ENCODE data around the gene P2RX6.
"Not testable (repeated sequence)": the region's sequence is repeated elsewhere in the genome, so short reads cannot be mapped to it uniquely, and the experiment has no call there.

The P2RX6 gene

DNA sequence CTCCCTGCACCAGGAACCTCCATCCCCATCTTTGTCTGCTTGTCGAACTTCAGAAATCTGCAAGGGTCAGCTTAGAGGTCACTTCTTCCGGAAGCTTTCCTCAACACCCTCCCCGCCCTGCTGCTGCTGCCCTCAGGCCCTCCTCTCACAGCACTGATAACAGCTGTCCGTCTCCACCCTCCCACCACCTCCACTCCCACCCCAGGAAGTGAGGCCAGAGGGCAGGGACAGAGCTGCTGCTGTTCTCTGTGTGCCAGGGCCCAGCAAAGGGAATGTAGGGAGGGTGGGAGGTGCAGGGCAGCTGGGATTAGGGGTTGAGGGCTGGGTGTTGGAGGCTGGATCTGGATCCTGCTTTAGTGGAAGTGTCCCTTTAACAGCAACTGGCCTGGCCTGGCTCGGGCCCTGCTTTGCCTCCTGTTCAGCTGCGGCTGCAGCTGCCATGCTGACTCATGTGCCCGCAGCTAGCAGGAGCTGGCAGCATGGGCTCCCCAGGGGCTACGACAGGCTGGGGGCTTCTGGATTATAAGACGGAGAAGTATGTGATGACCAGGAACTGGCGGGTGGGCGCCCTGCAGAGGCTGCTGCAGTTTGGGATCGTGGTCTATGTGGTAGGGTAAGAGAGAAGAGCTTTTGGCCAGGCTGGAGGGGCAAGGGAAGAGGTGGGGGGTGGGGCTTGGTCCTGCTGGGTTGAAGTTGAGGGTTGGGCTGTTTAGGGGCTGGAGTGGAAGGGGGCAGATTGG, at the start of gene P2RX6:
TSS of gene P2RX6 (plus strand) at position 440 of the 740 bp plus-strand sequence. CDS start at position 450, 10 bp downstream.
- FAIRE-seq, result no peak

DNA sequence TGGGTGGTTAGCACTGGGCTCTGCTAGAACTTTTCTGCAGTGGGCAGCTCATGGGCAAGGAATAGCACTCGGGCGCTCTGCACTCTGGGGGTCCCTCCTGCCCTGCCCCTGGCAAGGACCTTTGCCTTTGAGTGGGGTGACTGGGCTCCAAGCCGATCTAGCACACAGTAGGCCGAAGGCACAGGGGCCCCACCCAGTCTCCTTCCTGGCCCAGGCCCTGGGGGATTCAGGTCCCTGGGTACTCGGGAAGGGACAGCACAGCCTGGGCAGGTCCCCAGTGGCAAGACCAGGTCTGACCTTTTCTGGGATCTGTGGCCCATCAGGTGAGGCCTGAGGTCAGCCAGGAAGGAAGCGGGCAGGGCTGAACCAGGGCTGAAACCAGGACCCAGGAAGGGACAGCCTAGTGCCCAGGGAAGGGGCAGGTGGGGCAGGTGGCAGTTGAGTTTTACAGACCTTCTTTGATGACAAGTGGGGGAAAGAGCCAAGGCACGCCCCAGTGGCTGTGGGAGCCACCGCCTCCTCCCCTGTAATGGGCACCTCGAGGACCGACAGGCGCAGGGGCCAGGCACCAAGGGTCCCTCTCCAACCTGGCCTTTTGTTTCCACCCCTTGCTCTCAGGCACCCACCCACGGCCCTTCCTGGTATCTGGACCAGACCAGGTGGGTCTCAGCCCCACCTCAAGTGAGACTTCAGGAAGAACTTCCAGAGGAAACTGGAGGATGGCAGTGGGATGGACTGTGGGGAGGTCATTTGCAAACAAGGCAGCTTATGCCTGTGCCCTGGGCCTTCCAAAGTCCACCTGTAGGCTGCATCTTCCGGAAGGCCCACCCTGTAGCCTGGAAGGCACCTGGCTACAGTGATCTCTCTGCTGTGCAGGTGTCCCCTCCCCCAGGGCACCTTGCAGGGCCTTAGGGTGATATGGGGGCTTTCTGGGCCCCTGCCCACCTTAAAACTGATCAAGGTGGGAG, 48.8 kb upstream of the P2RX6 start:
- FAIRE-seq, result no peak

DNA sequence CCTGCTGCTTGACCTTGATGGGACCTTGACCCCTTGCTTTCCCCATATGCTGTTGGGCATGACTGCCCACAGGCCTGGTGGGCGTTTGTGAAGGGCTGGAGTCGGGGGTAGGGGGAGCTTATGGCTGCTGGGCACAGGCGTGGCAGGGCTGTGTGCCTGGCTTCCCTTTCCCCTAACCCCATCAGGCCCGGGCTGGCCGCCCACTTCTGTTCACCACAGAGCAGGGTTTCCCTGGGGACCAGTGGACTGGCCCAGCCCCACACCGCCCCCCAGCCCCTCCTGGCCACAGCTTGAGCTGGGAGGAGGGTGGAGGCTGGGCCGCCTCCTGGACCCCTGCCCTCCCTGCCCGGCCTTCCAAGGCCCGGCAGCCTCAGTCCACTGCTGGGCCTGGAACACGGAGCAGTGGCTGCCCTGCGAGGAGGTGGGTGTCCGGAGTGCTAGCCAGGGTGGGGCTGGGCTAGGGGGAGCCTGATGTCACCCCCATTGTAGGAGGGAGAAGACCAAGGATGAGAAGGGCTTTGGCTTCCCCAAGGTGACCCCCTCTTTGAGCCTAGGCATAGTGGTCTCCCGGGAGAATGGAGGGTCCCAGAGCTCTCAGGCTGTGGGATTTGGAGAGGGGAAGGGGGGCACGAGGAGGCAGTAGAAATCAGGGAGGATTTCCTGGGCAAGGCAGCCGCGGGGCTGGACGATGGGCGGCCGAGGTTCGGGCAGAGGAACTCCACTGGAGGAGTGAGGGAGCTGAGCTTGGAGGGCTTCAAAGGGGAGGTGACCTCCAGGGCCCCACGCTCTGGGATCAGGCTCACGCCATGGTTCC, 47.9 kb upstream of the P2RX6 start, which contains the start of gene AIFM3:
TSS of gene AIFM3 (plus strand) at position 373 of the 814 bp plus-strand sequence. CDS start 690 bp downstream, outside the sequence.
- FAIRE-seq, result no peak

DNA sequence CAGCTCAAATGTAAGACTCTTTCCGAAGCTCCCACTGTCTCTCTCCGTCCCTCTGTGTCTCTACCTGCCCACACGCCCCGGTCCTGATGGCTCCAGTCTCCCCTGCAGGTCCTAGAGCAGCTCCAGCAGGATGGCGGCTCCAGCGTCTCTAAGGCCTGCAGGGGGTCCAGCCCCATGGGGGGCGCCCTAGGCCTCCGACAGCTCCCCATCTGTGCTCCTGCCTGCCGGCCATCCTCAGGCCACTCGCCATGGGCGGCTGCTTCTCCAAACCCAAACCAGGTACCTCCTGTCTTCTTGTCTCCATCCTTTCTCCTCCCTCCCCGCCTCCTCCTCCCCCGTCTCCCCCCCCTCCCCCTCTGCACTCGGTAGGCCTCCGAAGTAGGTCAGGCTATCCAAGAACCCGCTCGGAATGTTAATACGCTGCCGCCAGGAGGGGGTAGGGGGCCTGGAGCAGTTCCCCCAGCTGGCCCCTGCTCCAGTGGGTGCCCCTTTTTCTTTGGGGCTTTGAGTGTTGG, 47.2 kb upstream of the P2RX6 start:
- no peak for FAIRE-seq

DNA sequence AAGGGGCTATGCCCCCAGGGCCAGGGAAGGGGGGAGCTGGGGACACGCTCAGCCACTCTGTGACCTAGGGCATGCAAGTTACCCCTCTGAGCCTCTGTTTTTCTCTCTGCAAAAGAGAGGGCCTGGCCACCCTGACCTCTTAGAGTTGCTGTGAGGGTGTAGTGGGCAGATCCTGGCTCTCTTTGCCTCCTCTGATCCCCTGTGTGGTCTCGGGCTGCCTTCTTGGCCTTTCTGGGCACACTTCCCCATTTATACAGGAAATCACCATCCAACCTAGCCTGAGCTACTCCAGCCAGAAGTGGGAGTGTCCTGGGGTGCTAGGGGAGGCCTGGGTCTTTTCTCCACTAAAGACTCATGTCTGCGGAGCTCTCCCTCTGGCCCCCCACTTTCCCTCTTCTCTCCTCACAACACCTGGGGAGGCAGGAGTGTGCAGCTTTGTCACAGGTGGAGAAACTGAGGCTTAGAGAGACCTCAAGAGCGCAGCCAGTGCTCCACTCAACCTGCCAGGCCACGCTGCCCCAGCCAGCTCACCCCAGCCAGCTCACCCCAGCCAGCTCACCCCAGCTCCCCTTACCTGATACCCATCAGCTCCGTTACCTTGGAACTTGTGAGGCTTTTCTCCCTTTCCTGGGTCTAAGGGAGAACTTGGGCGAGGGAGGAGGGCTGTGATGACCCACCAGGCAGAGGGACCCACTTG, 46.5 kb upstream of the P2RX6 start:
- FAIRE-seq, result no peak

- FAIRE-seq, result no peak
These were observed 43.9 kb upstream of the P2RX6 start for GRCh38 chr22:20970939-20971657.

- FAIRE-seq, result not testable (repeated sequence)
These were observed 42.8 kb upstream of the P2RX6 start for GRCh38 chr22:20972014-20972694.

DNA sequence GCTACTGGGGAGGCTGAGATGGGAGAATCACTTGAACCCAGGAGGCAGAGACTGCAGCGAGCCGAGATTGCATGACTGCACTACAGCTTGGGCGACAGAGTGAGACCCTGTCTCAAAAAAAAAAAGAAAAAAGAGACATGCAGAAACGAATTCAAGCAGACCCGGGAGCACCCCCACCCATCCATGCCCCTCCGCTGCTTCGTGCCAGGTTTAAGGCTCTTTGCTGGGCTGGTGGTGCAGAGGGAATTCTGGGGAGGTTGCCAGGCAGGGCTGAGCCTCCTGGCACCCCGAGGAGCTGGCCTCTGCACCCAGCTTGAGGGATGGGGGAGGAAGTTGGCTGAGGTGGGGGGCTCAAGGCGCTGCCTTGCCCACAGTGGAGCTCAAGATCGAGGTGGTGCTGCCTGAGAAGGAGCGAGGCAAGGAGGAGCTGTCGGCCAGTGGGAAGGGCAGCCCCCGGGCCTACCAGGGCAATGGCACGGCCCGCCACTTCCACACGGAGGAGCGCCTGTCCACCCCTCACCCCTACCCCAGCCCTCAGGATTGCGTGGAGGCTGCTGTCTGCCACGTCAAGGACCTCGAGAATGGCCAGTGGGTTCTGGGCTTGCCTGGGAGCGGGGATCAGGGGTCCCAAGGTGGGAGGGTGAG, 41.9 kb upstream of the P2RX6 start:
- no peak for FAIRE-seq

GRCh38 chr22:20973634-20974286, 41.2 kb upstream of the P2RX6 start:
- FAIRE-seq, result no peak

- FAIRE-seq, result no peak
These were observed 40.5 kb upstream of the P2RX6 start for GRCh38 chr22:20974336-20974955.

DNA sequence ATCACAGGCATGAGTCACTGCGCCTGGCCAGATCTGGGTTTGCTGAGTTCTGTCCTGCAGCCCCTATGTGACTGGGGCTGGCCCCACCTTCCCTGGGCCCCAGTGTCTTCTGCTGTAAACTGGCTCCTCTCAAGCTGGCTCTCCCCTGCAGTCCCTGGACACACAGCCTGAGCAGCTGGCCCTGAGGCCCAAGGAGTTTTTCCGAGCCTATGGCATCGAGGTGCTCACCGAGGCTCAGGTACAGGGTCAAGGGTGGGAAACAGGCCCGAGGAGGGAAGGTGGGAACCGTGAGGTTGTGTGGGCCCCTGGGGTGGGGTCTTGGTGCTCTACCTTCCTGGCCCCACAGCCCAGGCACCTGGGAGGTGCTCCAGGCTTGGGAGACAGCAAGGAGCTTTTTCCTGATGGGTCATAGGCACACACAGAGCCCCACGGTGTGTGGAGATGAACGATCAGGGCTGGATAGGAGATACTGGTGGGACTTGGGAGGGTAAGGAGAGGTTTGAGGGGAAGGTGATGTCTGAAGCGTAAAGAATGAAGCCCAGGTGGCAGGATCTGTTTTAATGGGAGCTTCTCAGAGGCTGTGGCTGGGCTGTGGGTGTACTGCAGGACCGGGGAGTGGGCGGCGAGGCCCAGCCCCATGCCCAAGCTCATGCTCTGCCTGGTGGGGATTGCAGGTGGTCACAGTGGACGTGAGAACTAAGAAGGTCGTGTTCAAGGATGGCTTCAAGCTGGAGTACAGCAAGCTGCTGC, 39.2 kb upstream of the P2RX6 start:
- FAIRE-seq, result no peak

DNA sequence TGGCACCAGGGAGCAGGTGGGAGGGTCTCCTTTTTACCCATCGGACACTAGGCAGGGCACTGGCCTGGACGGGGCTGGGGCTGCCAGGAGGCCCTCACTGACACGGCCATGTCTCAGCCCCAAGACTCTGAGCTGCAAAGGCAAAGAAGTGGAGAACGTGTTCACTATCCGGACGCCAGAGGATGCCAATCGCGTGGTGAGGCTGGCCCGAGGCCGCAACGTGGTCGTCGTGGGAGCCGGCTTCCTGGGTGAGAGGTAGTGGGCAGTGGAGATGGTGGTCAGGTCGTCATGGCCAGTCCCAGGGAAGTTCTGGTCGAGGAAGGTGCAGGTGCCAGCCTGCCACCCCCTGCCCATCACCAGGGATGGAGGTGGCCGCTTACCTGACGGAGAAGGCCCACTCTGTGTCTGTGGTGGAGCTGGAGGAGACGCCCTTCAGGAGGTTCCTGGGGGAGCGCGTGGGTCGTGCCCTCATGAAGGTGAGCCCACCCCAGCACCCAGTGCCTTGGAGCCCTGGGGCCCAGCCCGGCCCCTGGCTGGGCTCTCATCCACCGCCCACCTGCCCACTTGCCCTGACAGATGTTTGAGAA, 38.6 kb upstream of the P2RX6 start:
- no peak for FAIRE-seq

- FAIRE-seq, result no peak
These were observed 37.9 kb upstream of the P2RX6 start for GRCh38 chr22:20977019-20977418.

DNA sequence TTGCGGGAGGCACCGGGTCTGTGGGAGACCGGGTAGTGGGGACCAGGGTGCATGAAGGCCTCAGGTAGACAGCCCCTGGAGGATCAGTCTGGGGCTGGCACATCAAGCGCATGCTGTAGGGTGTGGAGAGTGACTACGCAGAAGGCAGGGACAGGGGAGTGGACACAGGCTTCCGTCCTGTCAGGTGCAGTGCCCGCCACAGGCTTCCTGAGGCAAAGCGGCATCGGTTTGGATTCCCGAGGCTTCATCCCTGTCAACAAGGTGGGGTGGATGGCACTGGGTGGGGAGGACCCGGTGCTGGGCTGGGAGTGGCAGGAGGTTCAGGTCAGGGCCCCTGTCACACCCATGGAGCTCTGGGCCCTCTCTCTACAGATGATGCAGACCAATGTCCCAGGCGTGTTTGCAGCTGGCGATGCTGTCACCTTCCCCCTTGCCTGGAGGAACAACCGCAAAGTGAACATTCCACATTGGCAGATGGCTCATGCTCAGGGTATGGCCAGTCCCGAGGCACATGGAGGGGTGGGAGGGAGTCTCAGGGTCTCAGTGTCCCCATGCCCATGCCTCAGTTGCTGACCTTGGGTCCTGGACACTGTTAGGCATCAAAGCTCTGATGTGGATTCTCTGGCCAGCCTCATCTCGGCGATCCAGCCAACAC, 37.3 kb upstream of the P2RX6 start:
- no peak for FAIRE-seq

GRCh38 chr22:20978419-20978818, 36.5 kb upstream of the P2RX6 start:
- no peak for FAIRE-seq

- no peak for FAIRE-seq
These were observed 35.6 kb upstream of the P2RX6 start for GRCh38 chr22:20979243-20979809.

GRCh38 chr22:20979940-20980453, 35.0 kb upstream of the P2RX6 start:
- FAIRE-seq, result no peak
